ENCODE measurements around the gene ARHGEF10L.

ARHGEF10L gene

GRCh38 chr1:17665950-17666720 lies 126.6 kb downstream of the ARHGEF10L start:
- DNase-seq (ENCODE audit: low read depth), result no peak
- no peak for TF ChIP-seq CTCF (IDR thresholded peaks at IDR 0.05; ENCODE audit: control insufficient read depth, insufficient read depth, low read depth, low read length, missing control alignments)
- no peak overlapping the region for H3K4me3 ChIP-seq (ENCODE audit: control insufficient read depth, low read depth, low read length)

GRCh38 chr1:17667641-17668040 lies 128.1 kb downstream of the ARHGEF10L start:
- H3K4me3 ChIP-seq (ENCODE audit: control insufficient read depth, low read depth, low read length), result no peak overlapping the region
- no peak for DNase-seq (ENCODE audit: low read depth)
- TF ChIP-seq CTCF (IDR thresholded peaks at IDR 0.05; ENCODE audit: control insufficient read depth, insufficient read depth, low read depth, low read length, missing control alignments), result no peak

- no peak for DNase-seq (ENCODE audit: low read depth)
- H3K4me3 ChIP-seq (ENCODE audit: control insufficient read depth, low read depth, low read length), result no peak overlapping the region
- no peak for TF ChIP-seq CTCF (IDR thresholded peaks at IDR 0.05; ENCODE audit: control insufficient read depth, insufficient read depth, low read depth, low read length, missing control alignments)
Measured at GRCh38 chr1:17668195-17668594, 128.7 kb downstream of the ARHGEF10L start.

- no peak for TF ChIP-seq CTCF (IDR thresholded peaks at IDR 0.05; ENCODE audit: control insufficient read depth, insufficient read depth, low read depth, low read length, missing control alignments)
- no peak for DNase-seq (ENCODE audit: low read depth)
- H3K4me3 ChIP-seq (ENCODE audit: control insufficient read depth, low read depth, low read length), result no peak overlapping the region
Measured at GRCh38 chr1:17668624-17669175, 129.2 kb downstream of the ARHGEF10L start.

- no peak for TF ChIP-seq CTCF (IDR thresholded peaks at IDR 0.05; ENCODE audit: control insufficient read depth, insufficient read depth, low read depth, low read length, missing control alignments)
- no peak for DNase-seq (ENCODE audit: low read depth)
- H3K4me3 ChIP-seq (ENCODE audit: control insufficient read depth, low read depth, low read length), result no peak overlapping the region
Measured at GRCh38 chr1:17669305-17669704, 129.8 kb downstream of the ARHGEF10L start.

- DNase-seq (ENCODE audit: low read depth), result no peak
- H3K4me3 ChIP-seq (ENCODE audit: control insufficient read depth, low read depth, low read length), result no peak overlapping the region
- no peak for TF ChIP-seq CTCF (IDR thresholded peaks at IDR 0.05; ENCODE audit: control insufficient read depth, insufficient read depth, low read depth, low read length, missing control alignments)
Measured at GRCh38 chr1:17669866-17670451, 130.5 kb downstream of the ARHGEF10L start.
